SK-N-SH treated with all-trans-retinoic acid at 6 μM for 48 hours (cell line): Measurements from ENCODE around the gene LTBP1.

Experiments used
- CREB5 ChIP-seq: fragments of 250-450 bp; sonication (Bioruptor Pico); IDR thresholded peaks from 2 replicates; pipeline ENCODE4 v1.5.1; 2020; ENCODE audit warnings: low read depth, mild to moderate bottlenecking, moderate library complexity
- CSRNP3 ChIP-seq: fragments of 250-450 bp; sonication (Bioruptor Pico); IDR thresholded peaks from 2 replicates; pipeline ENCODE4 v1.5.1; 2021; ENCODE audit warnings: mild to moderate bottlenecking, moderate library complexity
- OSR1 ChIP-seq: fragments of 250-450 bp; sonication (Bioruptor Pico); IDR thresholded peaks from 2 replicates; pipeline ENCODE4 v1.8.0; 2022; ENCODE audit warnings: moderate library complexity, mild to moderate bottlenecking, inconsistent platforms
- RARB ChIP-seq: fragments of 250-450 bp; sonication (Bioruptor Pico); IDR thresholded peaks from 2 replicates; pipeline ENCODE4 v1.8.0; 2021; ENCODE audit warnings: mild to moderate bottlenecking, moderate library complexity
- ZNF70 ChIP-seq: fragments of 450-650 bp; formaldehyde crosslinking; IDR thresholded peaks from 2 replicates; pipeline ENCODE4 v1.5.0; 2020; ENCODE audit warnings: mild to moderate bottlenecking, moderate library complexity
- TF ChIP-seq, protein P1 (sequence below): fragments of 250-450 bp; sonication (Bioruptor Pico); IDR thresholded peaks from 2 replicates; pipeline ENCODE4 v1.8.0; 2020; ENCODE audit warnings: mild to moderate bottlenecking, moderate library complexity, borderline replicate concordance

DNA sequence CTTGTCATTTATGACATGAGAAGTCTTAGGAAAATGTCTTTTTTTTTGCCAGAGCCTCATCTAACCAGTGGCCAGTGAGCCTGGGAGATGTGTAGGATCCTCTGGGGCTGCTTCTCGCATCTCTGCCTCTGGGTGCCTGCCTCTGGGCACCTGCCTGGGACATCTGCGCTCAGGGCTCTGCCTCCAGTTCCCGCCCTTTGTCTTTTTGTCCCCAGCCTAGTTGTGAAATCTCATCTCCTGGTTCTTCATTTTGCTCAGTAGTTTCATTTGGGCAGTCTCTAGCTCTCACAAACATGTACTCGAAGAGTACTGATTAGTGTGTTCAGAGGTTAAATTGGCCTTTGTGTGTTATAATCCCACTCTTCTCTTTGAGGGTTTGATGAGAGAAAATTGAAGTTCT, 92.0 kb downstream of the LTBP1 start:
- TF ChIP-seq, protein P1, sequence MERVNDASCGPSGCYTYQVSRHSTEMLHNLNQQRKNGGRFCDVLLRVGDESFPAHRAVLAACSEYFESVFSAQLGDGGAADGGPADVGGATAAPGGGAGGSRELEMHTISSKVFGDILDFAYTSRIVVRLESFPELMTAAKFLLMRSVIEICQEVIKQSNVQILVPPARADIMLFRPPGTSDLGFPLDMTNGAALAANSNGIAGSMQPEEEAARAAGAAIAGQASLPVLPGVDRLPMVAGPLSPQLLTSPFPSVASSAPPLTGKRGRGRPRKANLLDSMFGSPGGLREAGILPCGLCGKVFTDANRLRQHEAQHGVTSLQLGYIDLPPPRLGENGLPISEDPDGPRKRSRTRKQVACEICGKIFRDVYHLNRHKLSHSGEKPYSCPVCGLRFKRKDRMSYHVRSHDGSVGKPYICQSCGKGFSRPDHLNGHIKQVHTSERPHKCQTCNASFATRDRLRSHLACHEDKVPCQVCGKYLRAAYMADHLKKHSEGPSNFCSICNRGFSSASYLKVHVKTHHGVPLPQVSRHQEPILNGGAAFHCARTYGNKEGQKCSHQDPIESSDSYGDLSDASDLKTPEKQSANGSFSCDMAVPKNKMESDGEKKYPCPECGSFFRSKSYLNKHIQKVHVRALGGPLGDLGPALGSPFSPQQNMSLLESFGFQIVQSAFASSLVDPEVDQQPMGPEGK, result no peak
- TF ChIP-seq CSRNP3 (CRISPR knock-in tag) (no peak), OSR1 (CRISPR knock-in tag) (no peak), CREB5 (CRISPR knock-in tag) (no peak), ZNF70 (CRISPR knock-in tag) (no peak), RARB (CRISPR knock-in tag) (no peak)
